CD4-positive, alpha-beta T cell (primary cell): ENCODE measurements around the gene FAM181A. TPM values are rescaled to one million over a fixed set of nuclear protein-coding genes. Genes with fewer than 3 reads are reported as not detected.
A peak's percentile ranks its signal among the peaks of the same experiment; 100 is the strongest.

Experiments
- ATAC-seq: fragments of 200-7000 bp; cut with Tn5 transposase; one replicate; pipeline ENCODE4 v1.10.0; 2022; ENCODE audit warnings: mild to moderate bottlenecking; ENCODE audit not compliant: poor library complexity
- CTCF ChIA-PET: fragments of 350-600 bp; sonication (Branson Sonifier 250); formaldehyde crosslinking; loops from one replicate; lab custom pipeline; 2021; ENCODE audit warnings: antibody characterized with exemption, inconsistent platforms; lab: Charles Lee
- POLR2A ChIA-PET: fragments of 350-600 bp; sonication (Branson Sonifier 250); formaldehyde crosslinking; loops from one replicate; lab custom pipeline; 2021; ENCODE audit warnings: antibody characterized with exemption, inconsistent platforms; lab: Charles Lee
- DNase-seq, 14 experiments: peaks; one replicate each; pipeline ENCODE4 v3.0.0-alpha.2; 2013 to 2020; ENCODE audit warnings: mixed read lengths in 2 of 14
- H3K27ac ChIP-seq, 2 donors: one replicate each; pipeline versions ENCODE4 v1.5.1 to v1.7.0; 2013; ENCODE audit warnings: low read length in 2 of 2, low read depth in 1 of 2, mild to moderate bottlenecking in 1 of 2
- H3K27me3 ChIP-seq, 2 experiments: 1 replicate in 1 of 2; 2 replicates in 1 of 2; pipeline versions ENCODE4 v1.6.1 to v1.7.0; 2013; ENCODE audit warnings: low read length in 2 of 2, control low read depth in 1 of 2, mild to moderate bottlenecking in 1 of 2, moderate library complexity in 1 of 2; ENCODE audit not compliant: insufficient read depth in 2 of 2, control insufficient read depth in 1 of 2
- H3K36me3 ChIP-seq: one replicate; pipeline ENCODE4 v1.6.1; 2013; ENCODE audit warnings: low read length, control low read depth; ENCODE audit not compliant: insufficient read depth
- H3K4me1 ChIP-seq: one replicate; pipeline ENCODE4 v1.6.1; 2013; ENCODE audit warnings: low read length, control low read depth; ENCODE audit not compliant: insufficient read depth
- H3K4me3 ChIP-seq: one replicate; pipeline ENCODE4 v1.5.1; 2013; ENCODE audit warnings: mild to moderate bottlenecking, low read length, moderate library complexity
- H3K9me3 ChIP-seq, 2 experiments: 1 replicate in 1 of 2; 2 replicates in 1 of 2; pipeline versions ENCODE4 v1.6.1 to v1.7.0; 2013; ENCODE audit warnings: low read length in 2 of 2, mild to moderate bottlenecking in 2 of 2, control low read depth in 1 of 2, moderate library complexity in 1 of 2; ENCODE audit not compliant: control insufficient read depth in 1 of 2, insufficient read depth in 1 of 2
- H3K27ac Mint-ChIP-seq: one replicate; pipeline ENCODE4 v1.8.0; 2020; ENCODE audit warnings: mixed read lengths
- H3K27me3 Mint-ChIP-seq: one replicate; pipeline ENCODE4 v1.8.0; 2021; ENCODE audit warnings: mixed read lengths
- H3K36me3 Mint-ChIP-seq: one replicate; pipeline ENCODE4 v1.8.0; 2021; ENCODE audit warnings: low read depth, mixed read lengths
- H3K4me1 Mint-ChIP-seq: one replicate; pipeline ENCODE4 v1.8.0; 2021; ENCODE audit warnings: low read depth, mixed read lengths
- H3K4me3 Mint-ChIP-seq: one replicate; pipeline ENCODE4 v1.8.0; 2020; ENCODE audit warnings: mild to moderate bottlenecking, mixed read lengths
- H3K9me3 Mint-ChIP-seq: one replicate; pipeline ENCODE4 v1.8.0; 2020; ENCODE audit warnings: mixed read lengths
- intact Hi-C, 2 experiments: fragments of 100-400 bp; cut with DNase I in 1 of 2; cut with micrococcal nuclease in 1 of 2; formaldehyde crosslinking; loops; one replicate each; pipeline versions ENCODE4 v1.15.1 to v1.9.0; 2023 to 2025; cut with DNase I, micrococcal nuclease
- total RNA-seq, 174 experiments: library from RNA in 2 of 174; stranded (reverse) in 2 of 174; gene quantifications; one replicate each; pipeline ENCODE4 v1.2.3 and lab custom pipeline; 2021 to 2026
- TF ChIP-seq, protein P1 (sequence below): fragments of 200-600 bp; IDR thresholded peaks from one replicate; pipeline ENCODE4 v1.8.0; 2022; ENCODE audit warnings: antibody characterized with exemption, mild to moderate bottlenecking

The FAM181A gene
- total RNA-seq, 2 experiments from 2014 or later: not detected

DNA sequence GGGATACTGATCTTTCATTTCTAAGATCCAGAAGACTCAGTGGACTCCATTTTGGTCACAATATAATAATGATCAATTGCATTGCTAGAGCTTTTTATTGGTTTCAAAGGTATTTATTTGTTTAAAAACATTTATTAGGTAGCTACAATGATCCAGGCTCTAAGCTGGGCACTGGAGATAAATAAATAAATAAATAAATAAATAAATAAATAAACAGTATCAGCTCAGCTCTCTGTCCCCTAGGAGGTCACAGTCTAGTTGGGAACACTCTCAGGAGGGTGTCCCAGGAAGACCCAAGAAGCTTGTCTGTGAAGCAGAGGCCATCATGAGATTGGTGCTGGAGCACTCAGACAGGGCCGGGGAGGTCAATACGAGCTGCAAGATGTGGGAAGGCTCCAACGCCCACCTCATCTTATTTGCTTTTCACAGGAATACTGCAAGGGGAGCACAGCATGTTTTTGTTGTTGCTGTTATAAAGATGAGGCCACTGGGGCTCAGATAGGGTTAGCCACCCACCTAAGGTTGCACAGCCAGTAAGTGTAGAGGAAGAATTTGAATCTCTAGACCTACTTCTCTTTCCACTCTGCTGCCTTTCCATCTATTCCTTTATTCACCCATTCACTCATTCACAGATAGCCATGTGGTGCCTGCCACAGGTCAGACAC is 33.8 kb downstream of the FAM181A start:
- H3K36me3 ChIP-seq: no peaks in the 10 kb centered on the region
- Mint-ChIP-seq H3K9me3 (no peaks in the 10 kb centered on the region), H3K4me3 (no peak overlapping the region), H3K27me3 (no peaks in the 10 kb centered on the region), H3K4me1 (peaks cover 89% of the 10 kb centered on the region), H3K27ac (peak overlapping the region; percentile 91), H3K36me3 (no peaks in the 10 kb centered on the region)
- no peaks in the 10 kb centered on the region for H3K27me3 ChIP-seq
- ATAC-seq: no peak
- H3K9me3 ChIP-seq: no peaks in the 10 kb centered on the region
- TF ChIP-seq, protein P1, sequence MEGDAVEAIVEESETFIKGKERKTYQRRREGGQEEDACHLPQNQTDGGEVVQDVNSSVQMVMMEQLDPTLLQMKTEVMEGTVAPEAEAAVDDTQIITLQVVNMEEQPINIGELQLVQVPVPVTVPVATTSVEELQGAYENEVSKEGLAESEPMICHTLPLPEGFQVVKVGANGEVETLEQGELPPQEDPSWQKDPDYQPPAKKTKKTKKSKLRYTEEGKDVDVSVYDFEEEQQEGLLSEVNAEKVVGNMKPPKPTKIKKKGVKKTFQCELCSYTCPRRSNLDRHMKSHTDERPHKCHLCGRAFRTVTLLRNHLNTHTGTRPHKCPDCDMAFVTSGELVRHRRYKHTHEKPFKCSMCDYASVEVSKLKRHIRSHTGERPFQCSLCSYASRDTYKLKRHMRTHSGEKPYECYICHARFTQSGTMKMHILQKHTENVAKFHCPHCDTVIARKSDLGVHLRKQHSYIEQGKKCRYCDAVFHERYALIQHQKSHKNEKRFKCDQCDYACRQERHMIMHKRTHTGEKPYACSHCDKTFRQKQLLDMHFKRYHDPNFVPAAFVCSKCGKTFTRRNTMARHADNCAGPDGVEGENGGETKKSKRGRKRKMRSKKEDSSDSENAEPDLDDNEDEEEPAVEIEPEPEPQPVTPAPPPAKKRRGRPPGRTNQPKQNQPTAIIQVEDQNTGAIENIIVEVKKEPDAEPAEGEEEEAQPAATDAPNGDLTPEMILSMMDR: no peak
- H3K27ac ChIP-seq: peak overlapping the region in 1 of 2 donors; percentile 1
- peaks cover 90% of the 10 kb centered on the region for H3K4me1 ChIP-seq
- ChIA-PET CTCF (interaction anchor here (1.2 to 3.6 kb wide), 2 partner anchors 10 to 21 kb away, joined by 9 to 31 read pairs; no protein-coding TSS in a partner anchor), POLR2A (interaction anchor here (1.4 to 6.1 kb wide), 5 partner anchors 10 to 120 kb away, joined by 4 to 77 read pairs (median 18); partner anchors contain the start of genes DDX24 and IFI27L1)
- no peak for DNase-seq
- intact Hi-C loops: loop anchor here in 1 of 2 experiments (2.0 kb wide), 1 partner anchor 16 kb away; the partner anchor contains the start of gene ASB2
- no peak overlapping the region for H3K4me3 ChIP-seq

DNA sequence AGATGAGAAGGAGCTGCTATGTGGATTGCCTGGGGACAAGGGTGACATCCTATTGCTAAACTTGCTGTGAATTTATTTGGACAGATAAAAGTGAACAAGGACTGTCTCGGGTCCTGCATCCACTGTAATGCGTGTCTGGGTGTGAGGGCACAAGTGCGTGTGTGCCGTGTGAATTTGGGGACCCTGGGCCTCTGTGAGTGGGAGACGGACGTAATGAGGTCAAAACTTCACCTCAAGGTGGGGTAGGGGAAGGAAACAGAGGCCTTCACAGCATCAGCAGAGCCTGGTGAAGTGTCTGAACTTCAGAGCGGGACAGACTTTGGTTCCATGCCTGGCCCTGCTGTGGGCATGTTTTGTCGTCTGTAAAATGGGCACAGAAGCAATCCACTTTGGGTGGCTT is 34.5 kb downstream of the FAM181A start:
- ChIA-PET CTCF (interaction anchor here (1.2 to 3.6 kb wide), 2 partner anchors 9 to 22 kb away, joined by 9 to 31 read pairs; no protein-coding TSS in a partner anchor), POLR2A (interaction anchor here (4.1 to 6.1 kb wide), 2 partner anchors 9 to 17 kb away, joined by 28 to 77 read pairs; no protein-coding TSS in a partner anchor)
- peak overlapping the region in 1 of 2 donors; percentile 1 for H3K27ac ChIP-seq
- H3K27me3 ChIP-seq: no peaks in the 10 kb centered on the region
- intact Hi-C loops: loop anchor here (2.0 kb wide), 2 partner anchors 15 to 17 kb away; partner anchors contain the start of gene ASB2 (in 1 of the 2)
- Mint-ChIP-seq H3K9me3 (no peaks in the 10 kb centered on the region), H3K27me3 (no peaks in the 10 kb centered on the region), H3K4me3 (no peak overlapping the region), H3K36me3 (no peaks in the 10 kb centered on the region), H3K4me1 (peaks cover 81% of the 10 kb centered on the region), H3K27ac (peak overlapping the region; percentile 71)
- DNase-seq (peak in 1 of 14 experiments; percentile 46), ATAC-seq (no peak)
- TF ChIP-seq, protein P1: no peak
- no peaks in the 10 kb centered on the region for H3K36me3 ChIP-seq
- peaks cover 89% of the 10 kb centered on the region for H3K4me1 ChIP-seq
- H3K9me3 ChIP-seq: no peaks in the 10 kb centered on the region
- H3K4me3 ChIP-seq: no peak overlapping the region

DNA sequence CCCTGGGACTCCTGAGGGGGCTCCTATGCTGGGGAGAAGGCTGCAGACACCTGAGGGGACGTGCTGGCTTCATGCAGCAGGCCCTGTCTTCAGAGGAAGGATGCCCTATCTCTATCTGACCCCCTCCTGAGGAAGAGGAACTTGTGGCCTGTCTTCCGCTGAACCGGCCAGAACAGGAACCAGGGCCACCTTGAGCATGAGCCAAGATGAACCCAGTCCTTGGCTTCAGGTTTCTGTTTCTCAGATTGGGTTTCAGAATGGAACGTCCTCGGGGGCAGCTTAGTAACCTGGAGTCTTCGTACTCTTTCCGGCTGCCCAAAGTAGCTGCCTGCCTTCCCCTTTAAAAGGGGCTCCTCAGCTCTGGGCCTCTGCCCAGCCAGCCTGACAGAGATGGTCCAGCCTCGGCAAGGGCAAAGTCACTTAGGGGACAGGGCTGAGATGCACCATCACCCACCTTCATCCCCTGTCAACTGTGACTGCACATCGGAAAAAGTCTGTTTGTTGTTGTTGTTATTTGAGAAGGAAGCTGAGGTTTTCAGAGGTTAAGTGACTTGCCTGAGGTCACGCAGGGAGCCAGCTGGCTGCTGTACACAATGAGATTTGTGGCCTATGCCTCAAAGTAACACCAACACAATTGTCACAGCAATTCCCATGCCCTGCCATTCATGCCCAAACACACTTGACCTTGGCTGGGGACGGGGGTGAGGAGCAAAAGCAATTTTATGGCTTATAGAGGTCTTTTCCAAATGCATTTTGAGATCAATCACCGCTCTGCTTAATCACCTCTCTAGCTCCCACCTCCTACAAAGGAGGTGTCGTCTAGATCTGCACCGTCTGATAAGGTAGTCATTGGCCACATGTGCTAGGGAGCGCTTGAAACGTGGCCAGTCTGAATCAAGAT is 35.8 kb downstream of the FAM181A start:
- TF ChIP-seq, protein P1: no peak
- Mint-ChIP-seq H3K4me3 (peak overlapping the region; percentile 67), H3K27ac (peak overlapping the region; percentile 87), H3K9me3 (no peaks in the 10 kb centered on the region), H3K27me3 (no peaks in the 10 kb centered on the region), H3K4me1 (peaks cover 68% of the 10 kb centered on the region), H3K36me3 (no peaks in the 10 kb centered on the region)
- Histone ChIP-seq H3K9me3 (no peaks in the 10 kb centered on the region), H3K4me3 (no peak overlapping the region), H3K4me1 (peaks cover 89% of the 10 kb centered on the region), H3K36me3 (no peaks in the 10 kb centered on the region), H3K27ac (peak overlapping the region; percentile 57 to 83), H3K27me3 (no peaks in the 10 kb centered on the region)
- DNase-seq (peak in 13 of 14 experiments; percentile 27 to 83 (median 44)), ATAC-seq (peak; percentile 40)
- ChIA-PET CTCF (interaction anchor here (4.1 kb wide), 1 partner anchor 23 kb away, joined by 31 read pairs; no protein-coding TSS in a partner anchor), POLR2A (interaction anchor here (0.8 to 6.1 kb wide), 6 partner anchors 8 to 23 kb away, joined by 3 to 77 read pairs (median 8); partner anchors contain the start of gene ASB2)
- intact Hi-C loops: loop anchor here in 1 of 2 experiments (2.0 kb wide), 1 partner anchor 16 kb away; no protein-coding TSS in a partner anchor
